IMR-90 (cell line): ENCODE measurements around the gene RPS6KA6. TPM values are rescaled to one million over a fixed set of nuclear protein-coding genes. Genes with fewer than 3 reads are reported as not detected.

Source experiments
- ATAC-seq: fragments of 200-7000 bp; cut with Tn5 transposase; 2 replicates; pipeline ENCODE4 v1.9.1; 2020; ENCODE audit warnings: low read depth, mild to moderate bottlenecking, moderate library complexity
- BruUV-seq: library from RNA; stranded (reverse); fragments of 400-500 nt; replicated peaks from 2 replicates; lab custom pipeline; 2021; lab: Mats Ljungman, UMichigan
- CTCF ChIA-PET: fragments of 300-600 bp; formaldehyde crosslinking; extraction: SDS; loops from one replicate; lab custom pipeline; 2021; ENCODE audit warnings: antibody characterized with exemption; lab: Yijun Ruan, JAX
- POLR2A ChIA-PET: fragments of 300-600 bp; sonication (Branson Sonifier 250); formaldehyde crosslinking; loops from one replicate; lab custom pipeline; 2022; ENCODE audit warnings: antibody characterized with exemption; ENCODE audit not compliant: unreplicated experiment; lab: Charles Lee
- DNase-seq: peaks from one replicate; pipeline ENCODE4 v3.0.0; 2013
- H2AFZ ChIP-seq: replicated peaks from 2 replicates; pipeline ENCODE3; 2013; ENCODE audit warnings: low read length, mild to moderate bottlenecking; ENCODE audit not compliant: poor library complexity
- H2AK5ac ChIP-seq: 2 replicates; pipeline ENCODE4 v1.6.1; 2013; ENCODE audit warnings: low read depth, low read length, inconsistent platforms
- H2AK9ac ChIP-seq: replicated peaks from 2 replicates; pipeline ENCODE3; 2013; ENCODE audit warnings: mild to moderate bottlenecking, low read depth, low read length, moderate library complexity; ENCODE audit not compliant: poor library complexity
- H2BK120ac ChIP-seq: 2 replicates; pipeline ENCODE4 v1.6.1; 2013; ENCODE audit warnings: low read depth, low read length, inconsistent platforms
- H2BK15ac ChIP-seq: 3 replicates; pipeline ENCODE4 v1.6.1; 2013; ENCODE audit warnings: low read depth, low read length, inconsistent platforms
- H2BK20ac ChIP-seq: 2 replicates; pipeline ENCODE4 v1.6.1; 2013; ENCODE audit warnings: low read depth, mild to moderate bottlenecking, inconsistent platforms, low read length, moderate library complexity
- H2BK5ac ChIP-seq: 2 replicates; pipeline ENCODE4 v1.6.1; 2013; ENCODE audit warnings: mild to moderate bottlenecking, low read depth, low read length, inconsistent platforms; ENCODE audit not compliant: poor library complexity, severe bottlenecking
- H3K14ac ChIP-seq: replicated peaks from 2 replicates; pipeline ENCODE4 v1.6.1; 2013; ENCODE audit warnings: low read depth, low read length, inconsistent platforms
- H3K18ac ChIP-seq: 2 replicates; pipeline ENCODE4 v1.6.1; 2013; ENCODE audit warnings: low read depth, low read length, control low read depth
- H3K23ac ChIP-seq: 2 replicates; pipeline ENCODE4 v1.6.1; 2013; ENCODE audit warnings: low read depth, low read length, inconsistent platforms
- H3K27ac ChIP-seq: 2 replicates; pipeline ENCODE4 v1.5.1; 2013; ENCODE audit warnings: mild to moderate bottlenecking, control low read depth, low read length; ENCODE audit not compliant: insufficient read depth
- H3K27me3 ChIP-seq: 2 replicates; pipeline ENCODE4 v1.6.1; 2013; ENCODE audit warnings: low read length; ENCODE audit not compliant: control insufficient read depth, insufficient read depth
- H3K36me3 ChIP-seq: 2 replicates; pipeline ENCODE4 v1.6.1; 2013; ENCODE audit warnings: low read length, mixed read lengths; ENCODE audit not compliant: control insufficient read depth, insufficient read depth
- H3K4ac ChIP-seq: 2 replicates; pipeline ENCODE4 v1.6.1; 2013; ENCODE audit warnings: low read depth, low read length, inconsistent platforms
- H3K4me1 ChIP-seq: 2 replicates; pipeline ENCODE4 v1.6.1; 2013; ENCODE audit warnings: low read length, mixed read lengths; ENCODE audit not compliant: control insufficient read depth, insufficient read depth
- H3K4me2 ChIP-seq: 2 replicates; pipeline ENCODE4 v1.6.1; 2013; ENCODE audit warnings: low read depth, mild to moderate bottlenecking, control low read depth, low read length, moderate library complexity
- H3K4me3 ChIP-seq: 2 replicates; pipeline ENCODE4 v1.5.1; 2013; ENCODE audit warnings: low read depth, mild to moderate bottlenecking, control low read depth, low read length, moderate library complexity; ENCODE audit not compliant: insufficient read depth
- H3K56ac ChIP-seq: 2 replicates; pipeline ENCODE4 v1.6.1; 2013; ENCODE audit warnings: low read length, inconsistent platforms; ENCODE audit not compliant: insufficient read depth; ENCODE audit errors: extremely low read depth
- H3K79me1 ChIP-seq, 2 experiments: 2 replicates each; pipeline ENCODE4 v1.6.1; 2013; ENCODE audit warnings: low read length in 2 of 2, inconsistent platforms in 1 of 2, low read depth in 1 of 2
- H3K9ac ChIP-seq: 2 replicates; pipeline ENCODE4 v1.6.1; 2013; ENCODE audit warnings: low read depth, low read length, control low read depth
- H3K9me1 ChIP-seq: 2 replicates; pipeline ENCODE4 v1.6.1; 2013; ENCODE audit warnings: low read length, inconsistent platforms; ENCODE audit not compliant: insufficient read depth
- H3K9me3 ChIP-seq: 2 replicates; pipeline ENCODE4 v1.6.1; 2013; ENCODE audit warnings: low read length; ENCODE audit not compliant: control insufficient read depth, insufficient read depth
- H4K20me1 ChIP-seq: 2 replicates; pipeline ENCODE4 v1.6.1; 2013; ENCODE audit warnings: low read length, inconsistent platforms; ENCODE audit not compliant: insufficient read depth
- H4K5ac ChIP-seq: 2 replicates; pipeline ENCODE4 v1.6.1; 2013; ENCODE audit warnings: mild to moderate bottlenecking, low read depth, low read length, control low read depth
- H4K8ac ChIP-seq, 2 experiments: 2 replicates each; pipeline ENCODE4 v1.6.1; 2013; ENCODE audit warnings: low read depth in 2 of 2, low read length in 2 of 2, control low read depth in 1 of 2, inconsistent platforms in 1 of 2
- H4K91ac ChIP-seq: 2 replicates; pipeline ENCODE4 v1.6.1; 2013; ENCODE audit warnings: low read depth, low read length, inconsistent platforms; ENCODE audit not compliant: insufficient read depth
- BHLHE40 ChIP-seq: fragments of 150-350 bp; IDR thresholded peaks from 2 replicates; pipeline ENCODE4 v1.6.1; 2016; ENCODE audit warnings: mild to moderate bottlenecking, low read depth, low read length
- CEBPB ChIP-seq: IDR thresholded peaks from 2 replicates; pipeline ENCODE4 v1.6.1; 2012; ENCODE audit warnings: low read depth, low read length, improper control_type of control experiment
- CHD1 ChIP-seq: IDR thresholded peaks from 2 replicates; pipeline ENCODE4 v1.6.1; 2012; ENCODE audit warnings: low read depth, low read length, improper control_type of control experiment
- FOS ChIP-seq: fragments of 150-350 bp; IDR thresholded peaks from 2 replicates; pipeline ENCODE4 v1.6.1; 2016; ENCODE audit warnings: low read depth, low read length
- MAFK ChIP-seq: IDR thresholded peaks from 2 replicates; pipeline ENCODE4 v1.6.1; 2012; ENCODE audit warnings: low read depth, low read length, improper control_type of control experiment
- MXI1 ChIP-seq: IDR thresholded peaks from 2 replicates; pipeline ENCODE4 v1.6.1; 2012; ENCODE audit warnings: low read depth, mild to moderate bottlenecking, low read length, moderate library complexity, borderline replicate concordance
- NFE2L2 ChIP-seq: fragments of 150-350 bp; IDR thresholded peaks from 2 replicates; pipeline ENCODE4 v1.6.1; 2016; ENCODE audit warnings: low read depth, mild to moderate bottlenecking, low read length
- RAD21 ChIP-seq: IDR thresholded peaks from 2 replicates; pipeline ENCODE4 v1.6.1; 2012; ENCODE audit warnings: low read length, improper control_type of control experiment
- RCOR1 ChIP-seq: IDR thresholded peaks from 2 replicates; pipeline ENCODE4 v1.6.1; 2012; ENCODE audit warnings: mild to moderate bottlenecking, low read length, improper control_type of control experiment; ENCODE audit not compliant: insufficient replicate concordance
- SMC3 ChIP-seq: fragments of 150-350 bp; IDR thresholded peaks from 2 replicates; pipeline ENCODE4 v1.6.1; 2016; ENCODE audit warnings: low read depth, mild to moderate bottlenecking, antibody characterized with exemption, low read length, moderate library complexity
- USF2 ChIP-seq: fragments of 150-350 bp; IDR thresholded peaks from 2 replicates; pipeline ENCODE4 v1.6.1; 2017; ENCODE audit warnings: mild to moderate bottlenecking, antibody characterized with exemption, low read length, low read depth
- WGBS, 2 experiments: methylation state at CpG; one replicate each; pipeline versions ENCODE4 v1.1.5 to v1.1.7; 2013; ENCODE audit warnings: missing lambda C conversion rate in 2 of 2; ENCODE audit not compliant: insufficient read length in 1 of 2; ENCODE audit errors: extremely low coverage in 2 of 2; 5-methylcytosine and 5-hydroxymethylcytosine counted together
- dilution Hi-C: fragments of 300-500 bp; cut with HindIII; formaldehyde crosslinking; loops from one replicate; pipeline ENCODE4 v1.14.3; 2018; ENCODE audit warnings: low sequenced_read_pairs; ENCODE audit not compliant: unreplicated experiment
- in situ Hi-C: fragments of 300-500 bp; cut with MboI; formaldehyde crosslinking; loops from 3 replicates; pipeline ENCODE4 v1.14.3; 2019; ENCODE audit warnings: low sequenced_read_pairs, inconsistent platforms, mixed read lengths
- intact Hi-C: fragments of 100-400 bp; cut with micrococcal nuclease; formaldehyde crosslinking; loops from 2 replicates; pipeline ENCODE4 v1.10.0; 2022
- polyA plus RNA-seq, 3 experiments: library from polyadenylated mRNA; depleted of rRNA; stranded (reverse); fragments of >200 nt; gene quantifications; 2 replicates each; pipeline ENCODE4 v1.2.3, GENCODE V29; 2012; ENCODE audit warnings: low replicate concordance in 1 of 3
- total RNA-seq: library from RNA; depleted of rRNA; stranded (reverse); fragments of >200 nt; gene quantifications from 2 replicates; pipeline ENCODE4 v1.2.3, GENCODE V29; 2012

Gene RPS6KA6
- total and polyA plus RNA-seq, 2 of the 4 experiments (the other 2 are of a cell fraction): 3.6 to 6.8 TPM

GRCh38 chrX:84144991-84145390 is 43.0 kb downstream of the RPS6KA6 start:
- H4K5ac ChIP-seq: no peak overlapping the region
- WGBS, 2 experiments: no CpG with 5 or more reads among the region's 3 CpGs
- H3K4me1 ChIP-seq: no peaks in the 10 kb centered on the region
- no peaks in the 10 kb centered on the region for H3K27me3 ChIP-seq
- intact Hi-C loops (no loop called here), dilution Hi-C loops (no loop called here), in situ Hi-C loops (no loop called here)
- no TSS peak for BruUV-seq
- H4K20me1 ChIP-seq: no peaks in the 10 kb centered on the region
- no peak overlapping the region for H3K4me3 ChIP-seq
- ChIA-PET POLR2A (no interaction called here), CTCF (no interaction called here)
- TF ChIP-seq NFE2L2: no peak
- no peak for TF ChIP-seq FOS
- TF ChIP-seq MAFK: no peak
- no peak for TF ChIP-seq SMC3
- no peak for TF ChIP-seq BHLHE40
- no peak for TF ChIP-seq RAD21
- no peak for TF ChIP-seq USF2
- TF ChIP-seq MXI1: no peak
- no peak for TF ChIP-seq CEBPB
- no peak for TF ChIP-seq CHD1
- TF ChIP-seq RCOR1: no peak
- no peak overlapping the region for H2AK5ac ChIP-seq
- no peak overlapping the region for H2BK5ac ChIP-seq
- H3K56ac ChIP-seq: no peak overlapping the region
- no peak overlapping the region for H4K8ac ChIP-seq
- no peak overlapping the region for H2BK120ac ChIP-seq
- H3K36me3 ChIP-seq: no peaks in the 10 kb centered on the region
- no peak overlapping the region for H3K4ac ChIP-seq
- no peak overlapping the region for H3K14ac ChIP-seq
- no peak overlapping the region for H3K27ac ChIP-seq
- no peak overlapping the region for H4K91ac ChIP-seq
- no peak overlapping the region for H2AK9ac ChIP-seq
- H3K9me3 ChIP-seq: no peaks in the 10 kb centered on the region
- no peak overlapping the region for H2BK15ac ChIP-seq
- H2AFZ ChIP-seq: no peak overlapping the region
- no peak overlapping the region for H2BK20ac ChIP-seq
- no peaks in the 10 kb centered on the region for H3K79me1 ChIP-seq
- DNase-seq: no peak
- H3K9me1 ChIP-seq: no peaks in the 10 kb centered on the region
- H3K23ac ChIP-seq: no peak overlapping the region
- no peak overlapping the region for H3K4me2 ChIP-seq
- H3K18ac ChIP-seq: no peak overlapping the region
- ATAC-seq: no peak
- H3K9ac ChIP-seq: no peak overlapping the region
